NCI-H2029 treated with DMSO at 0.1 percent for 48 hours (cell line): ENCODE measurements around the gene RBM39.
"Not testable (repeated sequence)": the region's sequence is repeated elsewhere in the genome, so short reads cannot be mapped to it uniquely, and the experiment has no call there.

ENCODE experiments used
- DNase-seq: peaks from one replicate; lab custom pipeline; 2025; lab: John Stamatoyannopoulos, UW

Gene RBM39

DNA sequence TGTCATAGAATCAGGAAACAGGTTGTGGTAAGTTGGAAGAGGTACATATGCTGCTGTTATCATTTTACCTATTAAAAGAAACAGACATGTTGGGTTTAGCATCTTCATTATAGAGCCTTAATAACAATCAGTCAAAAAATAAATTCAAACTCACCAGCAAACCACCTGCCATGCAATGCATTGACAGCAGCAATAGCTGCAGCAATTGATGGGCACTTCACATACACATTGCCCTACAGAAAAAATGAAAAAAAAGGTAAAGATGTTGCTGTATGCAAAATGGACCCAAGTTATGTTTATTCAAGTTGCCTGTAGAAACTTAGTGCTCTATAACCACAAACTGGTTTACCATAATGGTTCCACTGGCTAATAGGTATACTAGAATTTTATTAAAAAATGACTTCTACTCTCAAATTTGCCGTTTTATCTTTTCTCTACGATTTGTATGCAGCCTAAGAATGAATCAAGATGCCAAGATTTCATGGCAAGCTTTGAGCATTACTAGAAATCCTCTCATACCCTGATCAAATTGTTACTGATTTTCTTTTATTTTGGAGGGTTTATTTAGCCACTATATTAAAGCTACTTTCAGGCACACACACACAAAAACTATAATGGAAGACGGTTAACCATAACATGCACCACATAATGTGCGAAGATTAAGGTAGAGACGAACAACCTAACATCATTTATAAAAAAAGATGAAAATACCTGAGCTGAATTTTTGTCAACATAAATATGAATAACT lies 37.4 kb downstream of the RBM39 start:
- DNase-seq: no peak

DNA sequence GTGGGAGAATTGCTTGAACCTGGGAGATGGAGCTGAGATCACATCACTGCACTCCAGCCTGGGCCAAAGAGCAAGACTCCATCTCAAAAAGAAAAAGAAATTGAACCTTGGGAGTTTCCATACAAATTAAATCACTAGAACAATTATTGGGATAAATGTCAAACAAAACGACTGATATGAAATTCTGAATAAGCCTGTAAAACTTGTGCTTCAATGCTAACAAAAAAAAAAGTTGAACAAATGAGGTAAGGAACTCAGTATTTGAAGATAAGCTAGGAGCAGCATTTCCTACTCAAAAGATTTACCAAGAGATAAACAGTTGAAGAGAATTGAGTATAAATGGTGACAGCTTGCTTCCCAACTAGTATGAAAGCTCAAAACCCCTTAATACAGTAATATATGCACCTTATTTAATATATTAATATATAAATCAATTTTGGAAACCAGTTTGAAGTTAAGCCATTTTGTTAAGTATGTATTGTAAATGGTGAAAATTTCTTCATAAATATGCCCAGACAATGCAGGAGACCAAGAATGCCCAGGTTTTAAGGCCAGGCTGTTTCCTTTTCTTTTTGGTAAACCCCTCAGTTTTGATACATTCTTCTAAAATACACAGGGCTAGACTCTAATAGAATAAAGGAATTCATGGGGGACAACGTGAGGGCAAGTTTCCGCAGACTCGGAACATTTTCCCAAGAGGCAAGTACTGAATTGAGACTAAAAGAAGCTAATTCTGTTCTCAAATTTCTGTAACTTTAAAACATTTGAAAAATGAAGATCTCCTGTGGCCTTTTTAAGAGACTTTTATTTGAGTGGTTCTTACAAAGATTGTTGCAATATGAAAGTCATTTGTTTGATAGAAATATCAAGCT lies 39.0 kb downstream of the RBM39 start:
- DNase-seq: no peak

- DNase-seq: no peak
These were observed 39.8 kb downstream of the RBM39 start for GRCh38 chr20:35702051-35702823.

- DNase-seq: no peak
These were observed 41.4 kb downstream of the RBM39 start for GRCh38 chr20:35700625-35701148.

DNA sequence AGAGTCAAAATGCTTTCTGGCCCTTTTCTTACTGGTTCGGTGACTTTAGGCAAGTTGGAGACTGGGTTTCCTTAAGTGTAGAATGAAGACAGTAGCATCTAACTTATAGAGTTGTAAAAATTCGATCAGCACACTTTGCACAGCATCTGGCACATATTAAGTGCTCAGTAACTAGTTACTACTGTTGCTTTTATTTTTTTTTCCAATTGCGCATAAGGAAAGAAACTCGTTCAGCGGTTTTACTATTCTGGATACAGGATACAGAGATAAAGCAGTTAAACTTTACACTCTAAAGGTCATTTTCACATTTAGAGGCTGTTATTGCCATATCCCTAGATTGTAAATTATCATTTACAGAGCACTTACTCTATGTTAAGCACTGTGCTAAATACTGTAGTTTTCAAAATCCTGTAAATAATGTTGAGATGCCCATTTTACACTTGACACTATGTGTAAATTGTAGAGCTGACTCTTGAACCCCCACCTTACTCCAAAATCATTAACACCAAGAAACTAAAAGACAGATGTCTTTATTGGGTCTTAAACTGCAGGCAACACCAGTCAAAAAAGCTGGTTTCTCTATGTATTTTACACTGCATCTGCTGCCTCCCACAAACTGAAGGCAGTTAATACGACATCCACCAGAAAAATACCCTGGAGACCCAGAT lies 42.0 kb downstream of the RBM39 start:
- no peak for DNase-seq

- peak; percentile 45 for DNase-seq
These were observed 42.7 kb downstream of the RBM39 start, which contains the start of the genes NFS1 and ROMO1 for GRCh38 chr20:35699127-35699956. NFS1 (minus strand) TSS chr20:35699352; CDS start chr20:35699288, 64 bp downstream. ROMO1 (plus strand) TSS chr20:35699405; CDS start chr20:35699633, 228 bp downstream.

DNA sequence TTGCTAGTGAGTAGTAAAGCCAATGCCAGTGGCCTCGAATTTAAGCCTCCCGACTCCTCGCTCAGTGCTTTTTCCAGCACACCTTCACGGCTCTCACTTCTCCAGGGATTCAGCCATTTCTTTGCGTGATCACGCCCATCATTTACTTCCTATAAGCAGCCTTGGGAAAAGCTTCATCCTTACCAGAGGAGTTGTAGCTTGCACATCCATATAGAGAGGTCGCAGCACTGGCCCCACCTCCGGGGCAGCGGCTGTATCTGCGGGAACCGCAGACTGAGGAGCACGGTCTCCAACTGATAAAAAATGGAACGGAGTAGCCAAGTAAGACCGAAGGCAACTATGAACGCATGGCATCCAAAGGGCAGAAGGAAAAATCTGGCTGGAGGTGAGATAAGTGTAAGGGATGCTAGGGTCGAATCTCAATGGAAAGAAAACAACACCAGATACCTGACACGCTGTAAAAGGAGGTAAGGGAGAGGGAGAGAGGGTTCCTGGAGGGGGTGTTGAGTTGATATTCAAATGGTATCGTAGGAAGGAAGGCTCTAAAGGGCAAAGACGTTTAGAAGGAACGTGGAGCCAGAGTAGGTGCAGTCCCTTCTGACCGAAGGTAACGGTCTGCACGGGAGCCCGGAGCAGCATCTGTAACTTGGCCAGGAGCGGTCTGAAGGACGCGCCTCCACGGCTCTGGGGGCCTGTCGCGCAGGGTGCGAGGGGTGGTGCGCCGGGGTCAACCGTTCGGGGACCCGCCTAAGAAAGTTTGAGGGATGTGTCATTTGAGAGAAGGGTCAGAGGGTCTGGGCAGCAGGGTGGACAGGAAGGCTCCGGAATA lies 43.5 kb downstream of the RBM39 start:
- no peak for DNase-seq

GRCh38 chr20:35697696-35698297 lies 44.3 kb downstream of the RBM39 start:
- DNase-seq: no peak

DNA sequence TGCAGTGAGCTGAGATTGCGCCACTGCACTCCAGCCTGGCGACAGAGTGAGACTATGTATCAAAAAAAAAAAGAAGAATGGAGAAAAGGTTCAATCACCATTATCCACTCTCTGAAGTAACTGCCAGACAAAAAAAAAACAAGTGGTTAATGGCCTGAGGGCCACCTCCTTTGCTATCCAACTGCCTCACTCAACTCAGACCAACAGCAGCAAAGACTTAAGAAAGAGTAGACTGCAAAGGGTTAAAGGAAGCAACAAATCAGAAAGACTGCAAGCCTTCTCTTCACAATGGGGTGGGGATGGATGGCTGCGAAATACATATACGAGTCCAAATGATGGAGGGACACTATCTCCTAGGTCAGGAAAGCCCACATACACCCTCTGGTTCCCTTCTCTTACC lies 46.1 kb downstream of the RBM39 start:
- DNase-seq: no peak

GRCh38 chr20:35695245-35695749 lies 46.8 kb downstream of the RBM39 start:
- no peak for DNase-seq

DNA sequence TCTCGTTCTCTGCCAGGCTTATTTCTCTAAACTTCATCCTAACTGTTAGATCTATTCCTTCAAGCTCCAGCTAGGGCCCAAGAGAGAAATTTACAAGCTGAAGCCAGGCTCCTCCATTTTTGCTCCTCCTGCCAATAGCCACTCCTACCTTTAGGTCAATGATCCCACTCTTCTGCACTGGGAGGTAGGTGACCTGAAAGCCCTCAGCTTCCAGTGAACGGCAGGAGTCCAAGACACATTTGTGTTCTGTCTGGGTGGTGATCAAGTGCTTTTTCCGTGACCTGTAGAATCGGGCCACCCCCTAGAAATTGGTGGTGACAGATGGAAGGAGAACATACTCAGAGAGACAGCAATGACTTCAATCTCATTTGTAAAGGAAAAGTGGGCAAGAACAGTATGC lies 51.8 kb downstream of the RBM39 start:
- DNase-seq: no peak

DNA sequence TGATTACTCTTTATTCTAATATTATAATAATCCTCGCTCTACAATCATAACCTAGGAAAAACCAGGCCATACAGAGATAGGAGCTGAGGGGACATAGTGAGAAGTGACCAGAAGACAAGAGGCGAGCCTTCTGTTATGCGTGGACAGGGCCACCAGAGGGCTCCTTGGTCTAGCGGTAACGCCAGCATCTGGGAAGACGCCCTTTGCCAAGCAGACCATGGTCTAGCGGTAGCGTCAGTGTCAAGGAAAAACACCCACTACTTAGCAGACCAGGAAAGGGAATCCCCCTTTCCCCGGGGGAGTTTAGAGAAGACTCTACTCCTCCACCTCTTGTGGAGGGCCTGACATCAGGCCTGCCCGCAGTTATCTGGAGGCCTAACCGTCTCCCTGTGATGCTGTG lies 55.2 kb downstream of the RBM39 start:
- DNase-seq: not testable (repeated sequence)

- not testable (repeated sequence) for DNase-seq
These were observed 56.7 kb downstream of the RBM39 start for GRCh38 chr20:35685368-35685767.

- no peak for DNase-seq
These were observed 60.1 kb downstream of the RBM39 start for GRCh38 chr20:35681960-35682359.

DNA sequence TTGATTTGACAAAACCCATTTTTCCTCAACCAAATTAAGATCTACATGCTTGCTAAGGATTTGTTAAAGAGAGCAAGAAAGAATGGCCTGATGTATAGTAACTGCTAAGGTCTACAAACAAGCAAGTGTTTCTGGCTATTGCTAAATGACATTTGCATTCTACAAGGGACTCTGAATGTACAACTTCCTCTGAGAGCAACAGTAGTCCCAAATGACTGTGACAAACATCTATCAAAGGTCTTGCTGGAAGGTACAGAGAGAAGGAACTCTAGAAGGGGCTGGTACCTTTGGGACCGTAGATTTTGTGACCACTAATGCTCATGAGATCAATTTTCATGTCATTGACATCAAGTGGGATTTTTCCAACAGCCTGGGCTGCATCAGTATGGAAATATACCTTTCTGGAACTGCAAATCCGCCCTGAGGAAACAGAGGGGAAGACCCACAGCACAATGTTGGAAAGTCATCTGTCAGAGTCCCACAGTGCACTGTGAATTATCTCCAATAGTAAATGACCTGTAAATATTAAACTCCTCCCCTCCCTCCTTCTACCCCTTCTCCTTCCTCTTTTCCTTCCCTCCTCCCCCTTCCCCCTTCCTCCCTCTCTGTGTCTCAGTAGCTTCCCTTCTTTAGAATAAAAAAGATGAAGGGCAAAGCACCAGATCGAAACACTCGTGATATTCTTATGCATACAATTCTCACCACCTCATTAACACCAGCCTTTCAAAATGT lies 61.4 kb downstream of the RBM39 start:
- DNase-seq: no peak

GRCh38 chr20:35674921-35675320 lies 67.1 kb downstream of the RBM39 start:
- no peak for DNase-seq

DNA sequence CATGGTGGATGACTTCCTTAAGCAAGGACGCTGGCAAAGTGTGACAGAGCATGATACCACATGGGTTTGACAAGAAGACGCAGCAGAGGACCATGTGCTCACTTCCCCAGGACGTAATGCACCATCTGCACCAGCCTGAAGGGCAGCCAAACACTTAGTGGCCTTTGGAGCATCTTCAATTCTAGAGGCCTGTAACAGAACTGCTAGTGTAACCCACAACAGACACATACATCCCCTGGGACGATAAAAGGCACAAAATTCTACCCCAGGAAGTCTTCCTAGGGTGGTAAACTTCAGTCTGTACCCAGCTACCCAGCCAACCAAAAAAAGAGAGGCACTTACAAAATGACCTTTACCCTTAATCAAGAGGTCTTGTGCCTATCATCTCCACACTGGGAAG lies 68.2 kb downstream of the RBM39 start:
- no peak for DNase-seq

GRCh38 chr20:35669681-35670080 lies 72.4 kb downstream of the RBM39 start:
- DNase-seq: no peak
